Measurements from ENCODE around the gene MKNK1.

The MKNK1 gene

DNA sequence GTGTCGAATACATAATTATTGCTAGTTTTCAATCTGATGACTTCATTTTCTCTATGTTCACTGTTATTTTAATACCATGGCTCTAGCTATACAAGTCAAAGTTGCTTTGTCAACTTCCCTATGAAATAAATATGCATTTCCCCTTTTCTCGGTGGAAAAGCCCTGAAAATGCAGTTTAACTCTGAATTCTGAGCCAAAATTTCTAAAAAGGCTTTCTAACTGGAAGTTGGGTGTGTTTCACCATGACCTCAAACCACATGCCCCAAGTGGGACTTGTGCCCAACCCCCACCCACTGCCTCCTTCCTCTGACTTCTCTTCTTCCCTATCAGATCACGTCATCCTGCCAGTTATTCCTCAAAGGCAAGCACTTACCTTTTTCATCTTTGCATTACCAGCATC is 8.9 kb downstream of the MKNK1 start:
- no peak for DNase-seq

- no peak for DNase-seq
Observed at GRCh38 chr1:46594063-46594462, 10.0 kb downstream of the MKNK1 start.

- no peak for DNase-seq
Observed at GRCh38 chr1:46592823-46593222, 11.2 kb downstream of the MKNK1 start.

GRCh38 chr1:46589529-46589928 is 14.5 kb downstream of the MKNK1 start:
- no peak for DNase-seq

DNA sequence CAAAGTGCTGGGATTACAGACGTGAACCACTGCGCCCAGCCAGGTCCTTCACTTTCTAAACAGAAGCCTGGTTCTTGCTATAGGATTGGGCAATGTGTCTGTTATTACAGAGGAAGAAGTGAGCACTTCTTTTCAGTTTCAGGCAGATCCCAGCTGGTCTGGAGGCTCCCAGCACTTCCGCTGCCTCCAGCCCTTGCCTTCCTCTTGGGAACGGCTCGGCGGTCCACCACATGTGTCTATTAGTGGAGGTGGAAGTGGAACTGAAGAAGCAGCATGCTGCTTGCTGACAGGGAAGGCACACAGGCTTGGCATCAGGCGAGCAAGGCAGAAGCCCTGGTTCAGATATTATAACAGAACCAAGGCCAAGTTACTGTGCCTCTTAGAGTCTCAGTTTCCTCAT is 17.0 kb downstream of the MKNK1 start:
- DNase-seq: no peak

DNA sequence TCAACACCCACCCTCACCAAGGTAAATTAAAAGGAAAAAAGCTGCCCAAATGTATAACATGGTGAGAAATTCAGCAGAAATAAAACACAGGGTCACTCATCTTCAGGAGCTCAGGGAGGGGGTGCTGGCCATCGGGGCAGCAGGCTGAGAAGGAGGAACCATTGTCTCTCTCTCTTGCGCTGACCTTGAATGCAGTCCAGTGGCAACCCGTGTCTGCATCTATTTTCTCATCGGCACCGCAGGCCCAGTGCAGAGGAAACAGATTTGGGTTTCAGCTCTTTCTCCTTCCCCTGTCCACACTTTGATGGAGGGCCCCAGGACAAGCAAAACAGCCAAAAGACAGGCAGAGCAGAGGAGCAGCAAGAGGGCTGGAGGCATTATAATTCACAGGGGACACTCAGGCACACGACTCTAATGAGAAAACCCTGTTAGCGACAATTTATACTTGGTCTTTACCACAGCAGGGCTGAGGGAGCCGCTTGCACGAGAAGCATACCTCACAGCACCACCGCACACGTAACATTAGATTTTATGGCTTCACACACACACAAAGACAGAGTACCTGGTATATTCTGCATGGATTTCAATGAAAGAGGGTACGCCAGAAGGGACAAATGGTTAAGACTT is 18.6 kb downstream of the MKNK1 start:
- no peak for DNase-seq

GRCh38 chr1:46583494-46583893 is 20.6 kb downstream of the MKNK1 start:
- no peak for DNase-seq

DNA sequence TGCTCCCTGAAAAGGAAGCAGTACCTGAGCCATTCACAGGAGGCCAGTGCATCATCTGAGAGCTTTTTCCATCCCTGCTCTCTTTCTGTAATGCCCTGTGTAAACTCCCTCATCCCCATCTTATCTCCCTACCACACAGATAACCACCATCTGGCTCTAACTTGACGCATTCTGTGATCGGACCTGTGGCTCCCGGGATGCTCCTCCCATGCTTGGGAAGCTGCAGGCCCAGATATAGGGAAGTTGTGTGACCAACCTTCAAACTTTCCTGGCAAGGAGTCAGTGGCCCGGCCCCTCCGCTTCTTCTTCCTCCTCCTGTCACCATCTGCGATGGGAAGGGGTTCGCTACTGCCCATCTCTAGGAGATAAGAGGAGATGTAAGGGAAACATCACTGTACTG is 21.1 kb downstream of the MKNK1 start:
- DNase-seq: no peak

DNA sequence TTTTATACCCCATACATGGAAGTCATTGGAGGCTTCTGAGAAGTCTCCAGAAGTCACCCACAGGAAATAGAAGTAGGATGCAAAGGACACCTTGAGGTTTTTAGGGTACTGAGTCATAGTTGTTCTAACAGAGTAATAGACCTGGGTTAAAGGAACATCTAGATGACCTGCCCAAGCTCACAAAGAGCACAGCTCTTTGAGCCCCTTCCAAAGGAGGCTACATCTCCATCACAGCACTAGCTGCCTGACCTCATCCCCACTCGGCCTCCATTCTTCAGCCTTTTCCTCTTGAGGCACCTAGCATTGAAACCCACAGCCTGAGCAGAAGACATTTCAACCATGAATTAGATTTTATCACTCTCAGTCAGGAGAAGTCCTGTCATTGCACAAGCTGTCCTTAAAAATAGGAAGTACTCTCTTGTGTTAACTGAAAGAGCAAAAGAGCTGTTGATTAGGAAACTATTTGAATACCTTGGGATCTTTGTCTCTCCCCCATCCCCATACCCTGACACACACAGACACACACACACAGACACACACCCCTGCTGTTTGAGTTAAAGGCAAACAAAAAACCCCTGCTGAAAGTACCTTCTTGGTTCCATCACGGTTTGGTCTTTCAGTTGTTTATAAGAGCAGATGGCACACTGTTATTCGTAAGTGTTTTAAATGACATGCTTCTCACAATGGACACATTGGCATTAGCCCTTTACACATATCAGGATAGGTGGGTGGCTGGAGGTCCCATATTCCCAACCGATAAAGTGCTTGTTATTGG is 22.2 kb downstream of the MKNK1 start:
- DNase-seq: no peak

GRCh38 chr1:46580140-46580903 is 23.7 kb downstream of the MKNK1 start:
- no peak for DNase-seq

GRCh38 chr1:46577671-46578070 is 26.4 kb downstream of the MKNK1 start:
- DNase-seq: peak in 1 of 2 experiments; percentile 35

GRCh38 chr1:46576596-46576995 is 27.5 kb downstream of the MKNK1 start:
- DNase-seq: no peak

- DNase-seq: no peak
Observed at GRCh38 chr1:46575778-46576177, 28.3 kb downstream of the MKNK1 start.

DNA sequence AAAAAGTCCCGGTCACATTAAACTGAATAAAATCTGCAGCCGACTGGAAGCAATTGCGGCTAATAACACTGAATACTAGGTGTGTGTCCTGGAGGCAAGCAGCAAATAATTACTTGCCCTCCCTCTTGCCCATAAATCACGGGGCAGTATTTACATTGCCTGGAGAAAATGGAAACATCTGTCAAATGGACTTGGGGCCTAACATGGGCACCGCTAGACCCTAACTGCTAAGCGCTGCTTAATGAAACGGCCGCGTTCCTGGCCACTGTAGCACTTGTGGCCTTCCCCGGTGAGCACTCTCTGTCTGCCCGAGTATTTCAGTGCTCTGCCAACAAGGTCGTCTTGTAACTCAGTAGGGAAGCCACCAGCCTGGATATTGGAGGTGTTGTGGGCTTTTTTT is 28.8 kb downstream of the MKNK1 start:
- no peak for DNase-seq

- DNase-seq: no peak
Observed at GRCh38 chr1:46571691-46572225, 32.3 kb downstream of the MKNK1 start.

GRCh38 chr1:46569884-46570725 is 34.0 kb downstream of the MKNK1 start:
- DNase-seq: no peak

DNA sequence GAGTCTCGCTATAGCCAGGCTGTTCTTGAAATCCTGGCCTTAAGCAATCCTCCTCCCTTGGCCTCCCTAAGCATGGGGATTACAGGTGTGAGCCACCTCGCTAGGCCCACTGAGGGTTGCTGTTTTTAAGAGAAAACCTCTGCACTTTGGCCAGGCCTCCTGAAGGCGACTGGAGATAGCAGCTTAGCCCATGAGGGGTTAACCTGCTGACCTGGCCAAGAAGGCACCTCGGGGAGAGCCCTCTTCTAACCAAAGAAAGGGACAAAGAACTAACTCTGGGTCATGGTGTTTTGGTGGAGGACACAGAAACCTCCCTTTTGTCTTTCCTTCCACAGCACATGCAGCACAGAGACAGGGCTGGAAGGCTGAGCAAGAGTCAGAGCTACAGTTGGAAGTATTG is 35.0 kb downstream of the MKNK1 start:
- no peak for DNase-seq

DNA sequence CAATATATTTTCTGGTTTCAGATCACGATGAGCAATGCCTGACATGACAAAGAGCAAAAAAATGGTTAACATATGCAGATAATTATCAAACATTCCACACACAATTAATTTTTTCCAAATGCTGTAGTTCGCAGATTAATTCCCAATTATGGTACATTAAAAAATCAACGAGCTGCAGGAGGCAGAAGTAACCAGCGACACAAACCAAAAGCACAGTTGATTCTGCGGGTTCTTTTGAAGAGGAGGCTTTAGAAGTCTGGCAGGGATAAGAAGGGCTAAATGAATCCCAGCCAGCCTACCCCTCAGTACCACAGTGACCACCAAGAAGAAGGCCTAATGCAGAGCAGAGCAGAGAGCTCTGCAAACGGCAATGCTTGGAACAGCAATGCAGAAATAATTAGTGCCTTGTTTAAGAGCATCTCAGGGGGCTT is 35.6 kb downstream of the MKNK1 start:
- DNase-seq: no peak

- no peak for DNase-seq
Observed at GRCh38 chr1:46563341-46563740, 40.7 kb downstream of the MKNK1 start.

DNA sequence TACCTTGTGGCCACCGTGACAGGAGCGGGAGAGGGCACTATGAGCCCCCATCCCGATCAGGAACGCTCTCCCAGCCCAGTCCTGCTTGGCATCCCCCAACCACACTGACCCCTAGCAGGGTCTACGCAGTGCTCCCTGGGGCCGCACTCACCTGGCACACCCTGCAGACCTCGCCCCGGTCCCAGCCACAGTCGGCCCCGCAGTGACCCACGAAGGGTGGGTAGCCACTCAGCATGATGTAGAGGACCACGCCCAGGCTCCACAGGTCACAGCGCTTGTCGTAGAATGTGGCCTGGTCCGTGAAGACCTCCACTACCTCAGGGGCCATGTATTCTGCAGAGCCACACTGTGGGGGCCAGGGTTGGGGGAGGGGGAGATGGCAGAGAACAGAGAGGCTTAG is 41.6 kb downstream of the MKNK1 start:
- no peak for DNase-seq

GRCh38 chr1:46558966-46559365 is 45.1 kb downstream of the MKNK1 start:
- DNase-seq: no peak

DNA sequence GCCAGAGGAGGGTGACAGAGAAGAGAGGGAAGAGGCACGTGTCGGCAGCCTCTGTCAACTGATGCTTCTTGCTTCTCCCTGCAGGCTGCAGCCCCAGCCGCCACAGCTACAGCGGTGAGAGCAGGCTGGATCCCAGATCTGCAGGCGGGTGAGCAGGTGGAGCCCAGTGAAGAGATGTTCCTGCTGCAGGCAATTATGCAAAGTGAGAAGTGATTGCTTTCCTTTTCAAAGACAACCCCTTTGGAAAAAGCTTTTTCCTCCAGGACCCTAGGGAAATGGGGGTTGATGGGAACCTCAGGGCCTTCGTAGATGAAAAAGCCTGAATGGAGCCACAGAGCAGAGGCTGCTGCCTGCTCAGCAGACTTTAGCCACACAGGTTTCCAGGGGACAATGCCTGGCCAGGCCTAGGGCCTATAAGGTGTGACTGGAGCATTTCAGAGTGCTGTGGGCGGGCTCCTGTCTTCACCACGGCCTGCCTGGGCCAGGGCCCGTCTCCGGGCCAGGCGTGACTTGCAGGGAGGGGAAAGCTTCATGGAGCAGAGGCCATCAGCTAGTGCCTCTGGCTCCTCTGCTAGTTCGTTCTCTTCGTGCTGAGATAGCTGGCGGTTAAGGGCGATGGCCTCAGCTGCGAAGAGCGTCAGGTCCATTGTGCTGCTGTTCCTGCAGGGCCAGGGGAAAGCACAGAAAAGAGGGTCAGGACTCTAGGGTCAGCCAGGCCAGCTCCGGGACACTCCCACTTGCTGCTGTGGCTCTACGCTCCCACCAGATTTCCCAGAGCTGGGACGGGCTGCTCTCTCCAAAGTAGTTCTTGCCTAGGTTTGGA is 45.7 kb downstream of the MKNK1 start:
- no peak for DNase-seq
